ENCODE data around the gene SMC4.

DNA sequence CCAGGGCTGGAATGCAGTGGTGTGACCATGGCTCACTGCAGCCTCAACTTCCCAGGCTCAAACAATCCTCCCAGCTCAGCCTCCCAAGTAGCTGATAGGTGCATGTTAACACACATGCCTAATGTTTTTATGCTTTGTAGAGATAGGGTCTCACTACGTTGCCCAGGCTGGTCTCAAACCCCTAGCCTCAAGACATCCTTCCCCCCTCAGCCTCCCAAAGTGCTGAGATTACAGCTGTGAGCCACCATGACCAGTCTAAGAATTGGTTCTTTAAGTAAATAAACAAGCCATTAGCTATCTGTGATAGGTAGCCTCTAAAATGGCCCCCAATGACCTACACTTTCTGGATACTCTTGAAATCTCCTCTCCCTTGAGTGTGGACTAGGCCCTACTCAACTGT, 46.4 kb downstream of the SMC4 start:
- no peak for TF ChIP-seq FOXM1 (IDR thresholded peaks at IDR 0.05; ENCODE audit: borderline replicate concordance)
- no peak for TF ChIP-seq FOXA1 (IDR thresholded peaks at IDR 0.05)
- TF ChIP-seq BHLHE40 (IDR thresholded peaks at IDR 0.05; ENCODE audit: borderline replicate concordance) = no peak
- no peak for TF ChIP-seq LEF1 (IDR thresholded peaks at IDR 0.05; ENCODE audit: borderline replicate concordance)
- no peak for TF ChIP-seq ZNF384 (IDR thresholded peaks at IDR 0.05)
